Measurements from ENCODE around the gene KCNIP1. TPM values are rescaled to one million over a fixed set of nuclear protein-coding genes. Genes with fewer than 3 reads are reported as not detected.

KCNIP1 gene
- total RNA-seq, 1 donor from 2014 or later: 12.6 TPM

GRCh38 chr5:170510126-170510525 is 6.3 kb downstream of the KCNIP1 start:
- Mint-ChIP-seq H3K4me3 (ENCODE audit: unreplicated experiment) (no peak overlapping the region), H3K4me1 (ENCODE audit: unreplicated experiment) (peaks cover 49% of the 10 kb centered on the region), H3K36me3 (ENCODE audit: unreplicated experiment) (no peaks in the 10 kb centered on the region), H3K27me3 (ENCODE audit: unreplicated experiment) (no peaks in the 10 kb centered on the region), H3K9me3 (ENCODE audit: unreplicated experiment) (no peaks in the 10 kb centered on the region), H3K27ac (ENCODE audit: unreplicated experiment) (no peak overlapping the region)
- TF ChIP-seq CTCF (IDR thresholded peaks at IDR 0.05): no peak
- DNase-seq (ENCODE audit: extremely low spot score, unreplicated experiment): no peak

GRCh38 chr5:170510559-170510958 is 6.7 kb downstream of the KCNIP1 start:
- H3K27ac Mint-ChIP-seq (ENCODE audit: unreplicated experiment): no peak overlapping the region
- H3K4me3 Mint-ChIP-seq (ENCODE audit: unreplicated experiment): no peak overlapping the region
- no peak for DNase-seq (ENCODE audit: extremely low spot score, unreplicated experiment)
- H3K9me3 Mint-ChIP-seq (ENCODE audit: unreplicated experiment): no peaks in the 10 kb centered on the region
- H3K36me3 Mint-ChIP-seq (ENCODE audit: unreplicated experiment): no peaks in the 10 kb centered on the region
- H3K4me1 Mint-ChIP-seq (ENCODE audit: unreplicated experiment): peaks cover 45% of the 10 kb centered on the region
- TF ChIP-seq CTCF (IDR thresholded peaks at IDR 0.05): no peak
- H3K27me3 Mint-ChIP-seq (ENCODE audit: unreplicated experiment): no peaks in the 10 kb centered on the region

GRCh38 chr5:170511551-170512258 is 7.9 kb downstream of the KCNIP1 start:
- no peak overlapping the region for H3K4me3 Mint-ChIP-seq (ENCODE audit: unreplicated experiment)
- DNase-seq (ENCODE audit: extremely low spot score, unreplicated experiment): no peak
- H3K36me3 Mint-ChIP-seq (ENCODE audit: unreplicated experiment): no peaks in the 10 kb centered on the region
- no peak for TF ChIP-seq CTCF (IDR thresholded peaks at IDR 0.05)
- no peak overlapping the region for H3K27ac Mint-ChIP-seq (ENCODE audit: unreplicated experiment)
- no peaks in the 10 kb centered on the region for H3K27me3 Mint-ChIP-seq (ENCODE audit: unreplicated experiment)
- peaks cover 37% of the 10 kb centered on the region for H3K4me1 Mint-ChIP-seq (ENCODE audit: unreplicated experiment)
- H3K9me3 Mint-ChIP-seq (ENCODE audit: unreplicated experiment): no peaks in the 10 kb centered on the region

GRCh38 chr5:170513856-170514525 is 10.2 kb downstream of the KCNIP1 start:
- Mint-ChIP-seq H3K27ac (ENCODE audit: unreplicated experiment) (no peak overlapping the region), H3K36me3 (ENCODE audit: unreplicated experiment) (no peaks in the 10 kb centered on the region), H3K4me1 (ENCODE audit: unreplicated experiment) (peaks cover 16% of the 10 kb centered on the region), H3K27me3 (ENCODE audit: unreplicated experiment) (no peaks in the 10 kb centered on the region), H3K4me3 (ENCODE audit: unreplicated experiment) (no peak overlapping the region), H3K9me3 (ENCODE audit: unreplicated experiment) (no peaks in the 10 kb centered on the region)
- TF ChIP-seq CTCF (IDR thresholded peaks at IDR 0.05): no peak
- no peak for DNase-seq (ENCODE audit: extremely low spot score, unreplicated experiment)

GRCh38 chr5:170517411-170517810 is 13.6 kb downstream of the KCNIP1 start:
- H3K4me3 Mint-ChIP-seq (ENCODE audit: unreplicated experiment): no peak overlapping the region
- H3K9me3 Mint-ChIP-seq (ENCODE audit: unreplicated experiment): peaks cover 3% of the 10 kb centered on the region
- no peak overlapping the region for H3K27ac Mint-ChIP-seq (ENCODE audit: unreplicated experiment)
- no peaks in the 10 kb centered on the region for H3K27me3 Mint-ChIP-seq (ENCODE audit: unreplicated experiment)
- H3K4me1 Mint-ChIP-seq (ENCODE audit: unreplicated experiment): peaks cover 5% of the 10 kb centered on the region
- H3K36me3 Mint-ChIP-seq (ENCODE audit: unreplicated experiment): no peaks in the 10 kb centered on the region
- no peak for TF ChIP-seq CTCF (IDR thresholded peaks at IDR 0.05)
- DNase-seq (ENCODE audit: extremely low spot score, unreplicated experiment): no peak

Measured in osteocyte (in vitro differentiated cells).